ENCODE results near the gene NUDT3.
"Not testable (repeated sequence)": the region's sequence is repeated elsewhere in the genome, so short reads cannot be mapped to it uniquely, and the experiment has no call there.

The NUDT3 gene

DNA sequence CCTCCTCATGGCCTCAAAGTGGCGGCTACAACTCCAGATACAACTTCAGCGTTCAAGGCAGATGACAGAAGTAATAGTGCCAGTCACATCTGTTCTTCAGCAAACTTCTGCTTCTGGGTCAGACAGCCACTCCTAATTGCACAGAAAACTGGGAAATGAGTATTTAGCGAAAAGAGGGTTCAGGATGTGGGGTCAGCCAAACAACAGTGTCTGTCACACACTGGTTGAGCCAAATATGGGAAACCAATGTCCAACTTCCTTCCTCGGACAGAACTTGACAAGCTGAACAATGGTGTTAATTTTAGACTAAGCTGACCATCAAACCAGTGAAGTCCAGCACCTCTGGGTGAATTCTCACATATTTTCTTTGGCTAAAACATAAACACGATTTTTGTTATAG, 22.1 kb downstream of the NUDT3 start:
- DNase-seq (ENCODE audit: low read depth), result no peak

DNA sequence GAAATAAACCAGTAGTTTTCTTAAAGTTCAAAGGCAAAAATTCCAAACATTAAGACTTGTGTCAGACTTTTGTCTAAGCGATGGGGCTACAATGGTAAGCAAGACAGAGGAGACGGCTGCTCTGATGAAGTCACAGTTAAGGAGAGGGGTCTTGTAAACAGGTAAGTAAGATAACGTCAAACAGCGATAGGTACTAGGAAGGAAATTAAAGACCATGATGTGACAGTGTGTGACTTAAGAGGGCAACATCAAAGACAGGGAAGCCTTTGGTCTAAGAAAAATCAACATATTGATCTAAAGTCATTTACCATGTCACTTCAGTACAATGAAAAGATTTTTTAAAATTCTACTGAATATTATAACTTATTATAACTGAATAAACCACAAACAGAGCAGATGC, 23.1 kb downstream of the NUDT3 start:
- DNase-seq (ENCODE audit: low read depth), result no peak

DNA sequence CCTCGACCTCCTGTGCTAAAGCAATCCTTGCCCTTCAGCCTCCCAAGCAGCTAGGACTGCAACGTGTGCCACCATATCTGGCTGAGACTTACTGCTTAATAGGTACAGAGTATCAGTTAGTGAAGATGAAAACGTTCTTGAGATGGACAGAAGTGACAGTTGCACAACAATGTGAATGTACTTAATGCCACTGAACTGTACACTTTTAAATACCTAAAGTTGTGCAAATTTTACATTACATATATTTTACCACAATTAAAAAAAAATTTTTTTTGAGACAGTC, 25.9 kb downstream of the NUDT3 start:
- no peak for DNase-seq (ENCODE audit: low read depth)

DNA sequence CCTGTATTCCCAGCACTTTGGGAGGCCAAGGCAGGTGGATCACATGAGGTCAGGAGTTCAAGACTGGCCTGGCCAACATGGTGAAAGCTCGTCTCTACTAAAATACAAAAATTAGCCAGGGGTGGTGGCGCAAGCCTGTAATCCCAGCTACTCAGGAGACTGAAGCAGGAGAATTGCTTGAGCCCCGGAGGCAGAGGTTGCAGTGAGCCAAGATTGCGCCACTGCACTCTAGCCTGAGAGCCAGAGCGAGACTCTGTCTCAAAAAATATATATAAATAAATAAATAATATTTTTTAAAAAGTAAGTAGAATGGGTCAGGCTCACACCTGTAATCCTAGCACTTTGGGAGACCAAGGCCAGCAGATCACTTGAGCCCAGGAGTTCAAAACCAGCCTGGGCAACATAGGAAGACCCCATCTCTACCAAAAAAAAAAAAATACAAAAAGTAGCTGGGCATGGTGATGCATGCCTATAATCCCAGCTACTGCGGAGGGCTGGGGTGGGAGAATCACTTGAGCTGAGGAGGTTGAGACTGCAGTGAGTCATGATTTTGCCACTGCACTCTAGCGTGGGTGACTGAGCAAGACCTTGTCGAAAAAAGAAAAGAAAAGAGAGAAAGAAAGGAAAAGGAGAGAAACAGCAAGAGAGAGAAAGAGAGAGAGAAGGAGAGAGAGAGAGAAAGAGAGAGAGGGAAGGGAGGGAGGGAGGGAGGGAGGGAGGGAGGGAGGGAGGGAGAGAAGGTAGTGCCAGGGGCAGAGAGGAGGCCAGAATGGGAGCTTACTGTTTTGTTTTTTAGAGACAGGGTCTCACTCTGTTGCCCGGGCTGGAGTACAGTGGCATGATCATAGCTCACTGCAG, 26.5 kb downstream of the NUDT3 start:
- not testable (repeated sequence) for DNase-seq (ENCODE audit: low read depth)

DNA sequence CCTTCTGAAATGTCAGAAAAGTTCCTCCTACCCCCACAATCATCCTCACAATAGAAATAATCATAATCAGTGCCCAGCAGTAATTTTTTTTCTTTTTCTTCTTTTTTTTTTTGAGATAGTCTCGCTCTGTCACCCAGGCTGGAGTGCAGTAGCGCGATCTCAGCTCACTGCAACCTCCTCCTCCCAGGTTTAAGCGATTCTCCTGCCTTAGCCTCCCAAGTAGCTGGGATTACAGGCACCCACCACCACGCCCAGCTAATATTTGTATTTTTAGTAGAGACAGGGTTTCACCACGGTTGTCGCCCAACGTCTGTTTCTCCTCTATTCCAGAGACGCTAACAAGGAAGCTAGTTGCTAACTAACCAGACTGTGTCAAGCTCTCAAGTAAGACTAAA, 28.8 kb downstream of the NUDT3 start:
- DNase-seq (ENCODE audit: low read depth), result not testable (repeated sequence)

DNA sequence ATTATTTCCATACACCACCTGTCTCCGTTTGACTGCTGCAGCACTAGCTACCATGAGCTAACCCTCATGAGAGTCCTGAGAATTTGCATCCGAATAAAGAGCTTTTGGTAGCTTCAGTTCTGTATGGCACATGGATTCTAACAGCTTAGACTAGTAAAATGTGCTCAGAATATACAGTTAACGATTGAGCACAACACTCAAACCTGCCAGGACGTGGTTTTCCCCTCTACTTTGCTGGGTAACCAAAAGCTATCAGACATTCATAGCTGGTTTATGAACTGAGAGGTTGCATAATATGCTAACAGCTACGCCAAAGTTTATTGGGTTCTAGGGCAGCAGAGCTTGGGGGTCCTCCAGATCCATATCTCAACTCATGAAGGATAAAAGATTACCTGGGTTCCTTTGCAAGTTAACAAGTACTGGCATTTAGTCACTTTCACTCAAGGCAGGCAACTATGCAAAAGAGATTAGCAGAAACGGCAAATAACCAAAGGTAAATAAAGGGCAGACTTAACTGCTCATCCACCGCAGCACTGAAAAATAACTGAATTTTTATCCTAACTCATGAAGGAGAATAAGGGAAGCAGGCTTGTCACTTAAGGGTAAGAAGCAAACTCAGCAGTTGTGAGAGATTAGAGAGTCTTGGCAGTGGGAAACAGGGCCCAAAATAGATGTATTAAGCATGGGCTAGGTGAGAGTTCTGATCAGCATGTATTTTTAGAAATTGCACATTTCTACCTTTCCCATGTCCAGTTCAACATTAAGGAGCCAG, 29.4 kb downstream of the NUDT3 start:
- no peak for DNase-seq (ENCODE audit: low read depth)

DNA sequence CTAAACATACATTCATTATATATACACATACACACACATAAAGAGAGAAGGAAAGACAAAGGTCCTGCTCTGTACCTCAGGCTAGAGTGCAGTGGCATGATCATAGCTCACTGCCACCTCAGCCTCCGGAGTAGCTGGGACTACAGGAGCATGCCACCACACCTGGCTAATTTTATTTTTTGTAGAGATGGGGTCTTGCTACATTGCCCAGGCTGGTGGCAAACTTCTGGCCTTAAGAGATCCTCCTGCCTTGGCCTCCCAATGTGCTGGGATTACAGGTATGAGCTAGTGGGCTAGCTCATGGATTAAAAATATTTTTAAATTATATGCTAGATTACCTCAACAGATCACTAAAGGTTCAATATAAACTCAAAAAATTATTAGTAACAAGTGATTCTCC, 30.3 kb downstream of the NUDT3 start:
- DNase-seq (ENCODE audit: low read depth), result no peak

DNA sequence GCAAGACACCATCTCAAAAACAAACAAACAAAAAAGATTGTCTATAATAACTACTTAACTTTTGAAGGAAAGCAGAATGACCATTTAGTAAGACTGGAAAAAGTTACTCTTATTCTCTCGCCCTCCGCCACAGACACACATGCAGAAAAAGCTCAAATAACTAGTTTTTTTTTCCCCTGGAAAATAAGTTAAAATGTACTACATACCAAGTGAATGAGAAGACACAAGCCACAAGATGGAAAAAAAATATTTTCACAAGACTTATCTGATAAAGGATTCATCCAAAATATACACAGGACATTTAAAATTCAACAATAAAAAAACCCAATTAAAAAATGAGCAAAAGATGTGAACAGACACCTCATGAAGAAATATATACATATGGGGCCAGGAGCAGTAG, 31.9 kb downstream of the NUDT3 start:
- DNase-seq (ENCODE audit: low read depth), result no peak

DNA sequence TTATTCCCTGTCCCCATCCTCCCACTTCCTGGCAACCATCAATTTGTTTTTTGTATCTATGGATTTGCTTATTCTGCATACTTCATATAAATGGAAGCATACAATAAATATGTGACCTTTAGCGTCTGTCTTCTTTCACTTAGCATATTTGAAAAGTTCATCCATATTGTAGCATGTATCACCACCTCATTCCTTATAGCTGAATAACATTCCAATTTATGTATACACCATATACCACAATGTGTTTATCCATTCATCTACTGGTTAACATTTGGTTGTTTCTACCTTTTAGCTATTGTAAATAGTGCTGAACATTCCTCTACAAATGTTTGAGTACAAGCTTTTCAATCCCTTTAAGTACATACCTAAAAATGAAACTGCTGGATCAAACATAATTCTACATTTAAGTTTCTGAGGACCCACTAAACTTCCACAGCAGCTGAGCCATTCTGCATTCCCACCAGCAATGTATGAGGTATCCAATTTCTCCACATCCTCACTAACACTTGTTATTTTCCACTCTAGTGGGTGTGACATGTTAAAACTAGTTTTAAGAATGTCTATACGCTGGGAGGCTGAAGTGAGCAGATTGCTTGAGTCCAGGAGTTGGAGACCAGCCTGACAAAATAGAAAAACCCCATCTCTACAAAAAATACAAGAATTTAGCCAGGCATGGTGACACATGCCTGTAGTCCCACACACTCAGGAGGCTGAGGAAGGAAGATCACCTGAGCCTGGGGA, 32.9 kb downstream of the NUDT3 start:
- DNase-seq (ENCODE audit: low read depth), result no peak

DNA sequence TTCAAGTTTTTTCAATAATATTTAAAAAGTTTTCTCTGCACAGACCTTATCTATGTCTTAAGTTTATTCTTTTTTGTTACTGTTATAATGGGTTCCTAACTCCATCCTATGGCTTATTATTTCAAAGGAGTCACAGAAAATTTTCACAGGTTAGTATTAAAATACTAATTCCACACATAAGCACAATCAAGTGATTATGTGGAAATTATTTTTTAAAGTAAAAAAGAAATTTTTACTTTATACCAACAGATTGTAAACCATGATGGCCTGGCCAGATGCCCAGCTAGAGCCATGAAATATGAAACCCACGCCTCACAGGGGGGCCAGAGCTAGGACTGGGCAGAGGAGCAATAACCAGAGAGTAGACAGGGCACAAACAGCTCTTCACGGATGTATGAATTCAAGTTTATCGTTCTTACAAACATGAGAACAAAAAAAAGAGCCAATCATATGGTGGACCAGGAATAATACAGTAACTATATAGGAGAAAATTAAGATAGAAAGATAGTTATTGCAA, 34.0 kb downstream of the NUDT3 start:
- no peak for DNase-seq (ENCODE audit: low read depth)

DNA sequence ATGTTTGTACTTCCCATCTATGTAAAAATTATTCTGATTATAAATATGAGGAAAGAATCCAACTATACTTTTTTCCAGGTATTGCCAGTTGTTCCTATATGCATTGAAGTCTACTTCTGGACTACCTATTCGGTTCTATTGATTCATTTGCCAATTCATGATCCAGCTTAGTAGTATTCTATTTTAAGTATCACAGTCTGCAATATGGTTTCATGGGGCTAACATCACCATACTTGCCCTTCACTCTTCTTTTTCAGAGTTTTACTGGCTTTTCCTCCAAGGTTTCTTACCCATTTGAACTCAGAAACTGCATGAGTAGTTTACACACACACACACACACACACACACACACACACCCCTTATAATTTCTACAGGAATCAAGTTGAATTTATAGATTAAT, 34.5 kb downstream of the NUDT3 start:
- no peak for DNase-seq (ENCODE audit: low read depth)

DNA sequence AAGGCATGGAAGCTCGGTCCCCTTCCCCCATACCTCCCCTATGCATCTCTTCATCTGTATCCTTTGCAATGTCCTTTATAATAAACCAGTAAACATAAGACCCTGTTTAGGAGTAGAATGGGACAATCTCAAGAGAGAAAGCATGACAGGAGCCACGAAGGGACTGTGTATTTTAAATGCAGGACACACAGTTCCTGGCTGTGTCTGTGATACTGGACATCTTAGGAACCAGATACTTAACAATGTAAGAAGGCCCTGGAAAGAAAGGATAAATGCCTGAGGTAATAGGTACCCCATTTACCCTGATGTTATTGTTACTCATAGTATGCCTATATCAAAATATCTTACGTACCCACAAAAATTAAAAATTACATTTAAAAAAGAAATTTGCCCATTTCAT, 36.6 kb downstream of the NUDT3 start:
- no peak for DNase-seq (ENCODE audit: low read depth)

DNA sequence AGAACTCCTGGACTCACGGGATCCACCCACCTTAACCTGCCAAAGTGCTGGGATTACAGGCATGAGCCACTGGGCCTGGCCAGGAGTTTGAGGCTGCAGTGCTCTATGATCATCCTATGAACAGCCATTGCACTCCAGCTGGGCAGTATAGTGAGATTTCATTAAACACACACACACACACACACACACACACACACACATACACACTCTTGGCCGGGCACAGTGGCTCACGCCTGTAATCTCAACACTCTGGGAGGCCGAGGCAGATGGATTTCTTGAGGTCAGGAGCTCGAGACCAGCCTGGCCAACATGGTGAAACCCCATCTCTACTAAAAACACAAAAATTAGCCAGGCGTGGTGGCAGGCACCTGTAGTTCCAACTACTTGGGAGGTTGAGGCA, 38.2 kb downstream of the NUDT3 start:
- not testable (repeated sequence) for DNase-seq (ENCODE audit: low read depth)

DNA sequence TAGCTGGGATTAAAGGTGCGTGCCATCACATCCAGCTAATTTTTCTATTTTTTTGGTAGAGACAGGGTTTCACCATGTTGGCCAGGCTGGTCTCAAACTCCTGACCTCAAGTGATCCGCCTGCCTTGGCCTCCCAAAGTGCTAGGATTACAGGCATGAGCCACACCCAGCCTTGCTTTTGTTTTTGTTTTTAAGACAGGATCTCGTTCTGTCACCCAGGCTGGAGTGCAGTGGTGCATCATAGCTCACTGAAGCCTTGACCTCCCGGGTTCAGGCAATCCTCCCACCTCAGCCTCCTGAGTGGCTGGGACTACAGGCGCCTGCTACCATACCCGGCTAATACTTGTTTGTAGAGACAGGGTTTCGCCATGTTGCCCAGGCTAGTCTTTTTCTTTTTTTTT, 38.9 kb downstream of the NUDT3 start:
- not testable (repeated sequence) for DNase-seq (ENCODE audit: low read depth)

DNA sequence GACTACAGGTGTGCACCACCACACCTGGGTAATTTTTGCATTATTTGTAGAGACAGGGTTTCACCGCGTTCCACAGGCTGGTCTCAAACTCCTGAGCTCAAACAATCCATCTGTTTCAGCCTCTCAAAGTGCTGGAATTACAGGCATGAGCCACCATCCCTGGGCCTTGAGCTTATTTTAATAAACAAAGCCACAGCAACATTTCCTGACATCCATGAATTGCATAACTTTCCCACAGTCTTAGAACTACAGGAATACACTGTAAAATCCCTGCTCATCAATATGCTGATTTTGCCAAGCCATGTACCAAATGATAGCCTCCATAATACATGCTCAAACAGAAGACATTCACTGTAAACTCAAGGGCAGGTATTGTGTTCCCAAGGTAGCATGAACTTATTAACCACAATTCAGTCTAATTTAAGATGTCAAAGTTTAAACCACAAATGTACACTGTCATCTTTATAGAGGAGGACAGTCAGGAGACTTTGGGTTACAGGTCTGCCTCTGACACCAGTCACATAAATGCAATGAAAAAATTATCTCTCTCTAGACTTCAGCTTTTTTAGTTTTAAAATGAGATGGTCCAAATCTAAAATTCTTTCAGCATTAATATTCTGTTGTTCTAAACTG, 40.0 kb downstream of the NUDT3 start:
- DNase-seq (ENCODE audit: low read depth), result no peak

DNA sequence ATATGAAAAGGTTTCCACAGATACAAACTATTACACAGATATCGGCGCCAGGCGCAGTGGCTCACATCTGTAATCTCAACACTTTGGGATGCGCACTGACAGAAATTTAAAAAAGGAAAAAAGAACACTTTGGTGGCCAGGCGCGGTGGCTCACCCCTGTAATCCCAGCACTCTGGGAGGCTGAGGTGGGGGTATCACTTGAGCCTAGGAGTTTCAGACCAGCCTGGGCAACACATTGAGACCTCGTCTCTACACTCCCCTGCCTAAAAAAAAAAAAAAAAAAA, 41.6 kb downstream of the NUDT3 start:
- no peak for DNase-seq (ENCODE audit: low read depth)

DNA sequence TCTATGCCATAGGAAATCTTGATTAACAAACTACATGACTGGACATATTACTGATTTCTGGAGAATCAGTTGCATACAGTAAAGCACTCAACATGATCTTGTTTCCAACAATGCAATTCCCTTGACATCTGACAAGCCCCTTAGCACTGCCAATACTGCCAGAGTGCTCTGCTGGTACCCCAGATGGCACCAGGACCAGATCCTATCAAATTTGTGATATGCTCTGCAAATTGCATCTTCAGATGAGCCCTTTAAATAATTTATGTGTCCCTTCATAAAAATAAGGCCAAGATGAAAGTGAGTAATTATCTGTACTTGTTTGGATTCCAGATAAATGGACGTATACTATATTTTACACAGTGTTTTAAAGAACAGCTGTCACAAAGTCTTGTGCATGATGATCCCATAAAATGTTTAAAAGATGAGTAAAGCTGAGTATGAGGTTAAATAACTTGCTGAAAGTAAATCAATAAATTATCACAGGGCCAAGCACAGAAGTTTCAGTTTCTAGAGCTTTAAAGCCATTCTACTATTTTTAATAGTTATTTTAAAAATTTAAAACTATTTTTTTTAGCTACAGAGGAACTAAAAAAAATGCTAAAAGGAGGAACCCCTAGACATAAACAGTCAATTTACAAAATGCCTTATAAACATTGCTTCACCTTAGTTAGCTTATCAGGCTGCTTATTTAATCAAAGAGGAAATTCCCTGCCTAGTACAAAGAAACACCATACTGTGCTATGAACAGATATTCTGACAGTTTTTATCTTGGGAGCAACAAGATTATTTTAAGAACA, 42.1 kb downstream of the NUDT3 start:
- no peak for DNase-seq (ENCODE audit: low read depth)

DNA sequence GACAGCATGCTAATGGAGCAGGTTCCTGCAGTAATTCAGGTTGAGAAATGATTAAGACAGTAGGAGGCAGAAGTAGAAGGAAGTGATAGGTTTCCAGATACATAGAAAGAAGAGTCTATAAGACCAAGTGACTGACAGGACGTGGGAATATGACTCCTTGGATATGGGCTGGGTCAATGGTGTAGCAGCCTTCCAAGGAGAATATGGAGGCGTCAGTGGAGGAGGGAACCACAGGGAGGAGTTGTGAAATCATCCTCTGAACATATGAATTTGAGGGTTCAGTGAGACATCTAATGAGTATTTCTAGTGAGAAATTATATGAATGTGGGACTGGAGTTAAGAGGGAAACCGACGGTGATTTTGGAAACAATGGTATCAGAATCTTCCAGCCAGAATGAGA, 43.3 kb downstream of the NUDT3 start:
- DNase-seq (ENCODE audit: low read depth), result no peak

DNA sequence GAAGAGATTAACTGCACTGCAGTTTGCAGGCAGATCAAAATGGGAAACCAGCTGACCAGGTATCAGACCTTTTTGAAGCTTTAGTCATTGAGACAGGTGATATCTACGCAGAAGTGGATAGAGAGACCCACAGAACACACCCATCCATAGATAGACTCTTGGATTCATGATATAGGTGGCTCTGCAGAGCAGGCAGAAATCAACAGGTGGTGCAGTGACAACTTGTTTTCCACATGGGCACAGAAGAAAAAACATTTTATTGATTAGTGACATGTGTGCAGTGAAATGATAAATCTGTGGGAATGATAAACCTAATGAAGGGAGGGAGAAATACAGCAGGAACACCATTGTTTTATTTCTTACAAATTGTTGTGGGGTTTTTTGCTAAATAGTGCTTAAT, 45.2 kb downstream of the NUDT3 start:
- DNase-seq (ENCODE audit: low read depth), result no peak

DNA sequence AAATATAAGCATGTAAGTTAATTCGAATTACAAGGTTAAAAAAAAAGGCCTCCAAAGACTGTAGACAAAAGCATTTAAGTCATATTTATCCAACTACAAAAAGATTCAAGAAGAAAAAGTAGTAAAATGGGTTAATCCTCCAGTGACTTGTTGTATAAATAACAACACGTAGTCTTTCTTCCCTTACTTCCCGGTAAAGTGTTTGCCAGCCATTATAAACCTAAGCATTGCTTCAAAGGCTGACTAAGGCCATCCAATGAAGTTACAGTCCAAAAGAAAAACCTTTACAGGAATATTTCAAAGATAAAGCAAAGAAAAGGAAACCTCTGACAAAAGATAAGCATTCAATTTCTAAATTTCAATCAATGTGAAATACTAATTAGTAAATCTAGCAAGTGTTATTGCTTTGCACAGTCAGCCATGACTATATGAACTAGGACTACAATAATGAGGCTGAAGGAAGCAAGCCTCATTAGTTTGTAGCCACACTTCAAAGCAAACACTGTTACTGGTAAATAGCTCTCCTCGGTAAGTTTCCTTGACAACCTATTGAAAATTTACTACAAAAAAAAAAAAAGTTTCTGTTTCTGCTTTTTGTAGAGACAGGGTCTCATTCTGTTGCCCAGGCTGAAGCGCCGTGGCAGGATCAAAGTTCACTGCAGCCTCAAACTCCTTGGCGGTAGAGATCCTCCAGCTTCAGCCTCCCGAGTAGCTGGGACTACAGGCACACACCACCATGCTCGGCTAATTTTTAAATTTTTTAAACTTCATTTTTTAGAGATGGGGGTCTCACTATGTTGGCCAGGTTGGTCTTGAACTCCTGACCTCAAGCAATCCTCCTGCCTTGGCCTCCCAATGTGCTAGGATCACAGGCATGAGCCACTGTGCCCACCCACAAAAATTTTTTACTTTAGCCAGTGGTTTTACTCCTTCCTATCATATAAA, 46.0 kb downstream of the NUDT3 start:
- DNase-seq (ENCODE audit: low read depth), result no peak

DNA sequence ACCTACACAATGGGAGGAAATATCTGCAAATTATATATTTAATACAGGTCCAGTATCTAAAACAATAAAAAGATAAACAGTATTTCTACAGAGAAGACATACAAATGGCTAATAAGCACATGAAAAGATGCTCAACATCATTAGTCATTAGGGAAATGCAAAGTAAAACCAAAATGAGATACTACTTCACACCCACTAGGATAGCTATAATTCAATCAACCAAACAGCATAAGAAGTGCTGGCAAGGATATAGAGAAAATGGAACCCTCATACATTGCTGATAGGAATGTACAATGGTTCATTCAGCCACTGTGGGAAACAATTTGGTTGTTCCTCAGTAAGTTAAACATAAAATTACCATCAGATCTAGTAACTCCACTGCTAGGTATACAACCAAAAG, 48.7 kb downstream of the NUDT3 start:
- no peak for DNase-seq (ENCODE audit: low read depth)

Data from stimulated activated CD8-positive, alpha-beta memory T cell treated with anti-CD3 and anti-CD28 coated beads, Interleukin-12 subunit alpha, Interleukin-12 subunit beta, amount 100 ng/mL, for 4 hours (primary cell).